Measurements from ENCODE around the gene ARVCF. TPM values are rescaled to one million over a fixed set of nuclear protein-coding genes. Genes with fewer than 3 reads are reported as not detected.

Gene ARVCF
- total RNA-seq, 1 experiment from 2014 or later, result 3.8 TPM

- Histone ChIP-seq H3K27me3 (peaks cover 7% of the 10 kb centered on the region), H3K9me3 (no peaks in the 10 kb centered on the region), H3K36me3 (no peaks in the 10 kb centered on the region), H3K4me3 (no peak overlapping the region)
- DNase-seq, result peak; percentile 33
Measured at GRCh38 chr22:20013382-20013871, 3.2 kb downstream of the ARVCF start.

- Histone ChIP-seq H3K9me3 (no peaks in the 10 kb centered on the region), H3K36me3 (no peaks in the 10 kb centered on the region), H3K27me3 (peaks cover 7% of the 10 kb centered on the region), H3K4me3 (no peak overlapping the region)
- no peak for DNase-seq
Measured at GRCh38 chr22:20012741-20013331, 3.8 kb downstream of the ARVCF start.

- no peak for DNase-seq
- Histone ChIP-seq H3K27me3 (peaks cover under 1% of the 10 kb centered on the region), H3K36me3 (no peaks in the 10 kb centered on the region), H3K4me3 (no peak overlapping the region), H3K9me3 (no peaks in the 10 kb centered on the region)
Measured at GRCh38 chr22:20011993-20012740, 4.5 kb downstream of the ARVCF start.

GRCh38 chr22:20011123-20011992 is 5.3 kb downstream of the ARVCF start:
- Histone ChIP-seq H3K27me3 (no peaks in the 10 kb centered on the region), H3K9me3 (no peaks in the 10 kb centered on the region), H3K36me3 (no peaks in the 10 kb centered on the region), H3K4me3 (no peak overlapping the region)
- DNase-seq, result no peak

GRCh38 chr22:20010307-20011122 is 6.1 kb downstream of the ARVCF start:
- DNase-seq, result no peak
- Histone ChIP-seq H3K9me3 (no peaks in the 10 kb centered on the region), H3K27me3 (no peaks in the 10 kb centered on the region), H3K36me3 (no peaks in the 10 kb centered on the region), H3K4me3 (no peak overlapping the region)

- Histone ChIP-seq H3K27me3 (no peaks in the 10 kb centered on the region), H3K4me3 (no peak overlapping the region), H3K9me3 (no peaks in the 10 kb centered on the region), H3K36me3 (no peaks in the 10 kb centered on the region)
- DNase-seq, result no peak
Measured at GRCh38 chr22:20009582-20010306, 6.9 kb downstream of the ARVCF start.

GRCh38 chr22:20009018-20009491 is 7.6 kb downstream of the ARVCF start:
- no peak for DNase-seq
- Histone ChIP-seq H3K4me3 (no peak overlapping the region), H3K36me3 (no peaks in the 10 kb centered on the region), H3K9me3 (peaks cover 2% of the 10 kb centered on the region; the same call in 1 of the 2 replicates), H3K27me3 (no peaks in the 10 kb centered on the region)

- H3K9me3 ChIP-seq, result peaks cover 6% of the 10 kb centered on the region
- DNase-seq, result peak; percentile 56
- H3K27me3 ChIP-seq, result no peaks in the 10 kb centered on the region
- H3K36me3 ChIP-seq, result no peaks in the 10 kb centered on the region
- H3K4me3 ChIP-seq, result no peak overlapping the region
Measured at GRCh38 chr22:20008221-20008995, 8.2 kb downstream of the ARVCF start.

GRCh38 chr22:20004464-20004863 is 12.2 kb downstream of the ARVCF start:
- Histone ChIP-seq H3K9me3 (peaks cover 10% of the 10 kb centered on the region), H3K4me3 (no peak overlapping the region), H3K36me3 (no peaks in the 10 kb centered on the region), H3K27me3 (no peaks in the 10 kb centered on the region)
- DNase-seq, result no peak

GRCh38 chr22:20003304-20003703 is 13.3 kb downstream of the ARVCF start:
- Histone ChIP-seq H3K27me3 (no peaks in the 10 kb centered on the region), H3K36me3 (no peaks in the 10 kb centered on the region), H3K4me3 (no peak overlapping the region), H3K9me3 (peaks cover 10% of the 10 kb centered on the region)
- DNase-seq, result no peak

- H3K9me3 ChIP-seq, result peaks cover 10% of the 10 kb centered on the region
- no peak overlapping the region for H3K4me3 ChIP-seq
- no peaks in the 10 kb centered on the region for H3K27me3 ChIP-seq
- no peak for DNase-seq
- no peaks in the 10 kb centered on the region for H3K36me3 ChIP-seq
Measured at GRCh38 chr22:20002636-20003035, 14.0 kb downstream of the ARVCF start.

- no peak overlapping the region for H3K4me3 ChIP-seq
- DNase-seq, result no peak
- peaks cover 10% of the 10 kb centered on the region for H3K9me3 ChIP-seq
- H3K36me3 ChIP-seq, result no peaks in the 10 kb centered on the region
- H3K27me3 ChIP-seq, result no peaks in the 10 kb centered on the region
Measured at GRCh38 chr22:20002128-20002527, 14.5 kb downstream of the ARVCF start.

GRCh38 chr22:20001082-20001638 is 15.5 kb downstream of the ARVCF start:
- no peaks in the 10 kb centered on the region for H3K27me3 ChIP-seq
- H3K9me3 ChIP-seq, result peaks cover 10% of the 10 kb centered on the region
- H3K36me3 ChIP-seq, result no peaks in the 10 kb centered on the region
- DNase-seq, result no peak
- H3K4me3 ChIP-seq, result no peak overlapping the region

- Histone ChIP-seq H3K27me3 (no peaks in the 10 kb centered on the region), H3K4me3 (no peak overlapping the region), H3K9me3 (peaks cover 10% of the 10 kb centered on the region), H3K36me3 (no peaks in the 10 kb centered on the region)
- DNase-seq, result no peak
Measured at GRCh38 chr22:20000246-20001081, 16.2 kb downstream of the ARVCF start.
